SK-N-SH (cell line): ENCODE data around the gene CCL28. TPM values are rescaled to one million over a fixed set of nuclear protein-coding genes. Genes with fewer than 3 reads are reported as not detected.

Experiments
- CTCF ChIA-PET: fragments of 300-600, 350-600 bp; formaldehyde crosslinking; extraction: SDS; loops from one replicate; lab custom pipeline; 2021; lab: Yijun Ruan, JAX
- POLR2A ChIA-PET: fragments of 350-600 bp; sonication (Branson Sonifier 250); formaldehyde crosslinking; extraction: SDS; loops from one replicate; lab custom pipeline; 2020; ENCODE audit warnings: antibody characterized with exemption, inconsistent platforms; lab: Yijun Ruan, JAX
- DNase-seq: peaks from one replicate; pipeline ENCODE4 v3.0.0; 2012
- H2AFZ ChIP-seq: fragments of 200-600 bp; sonication (generic); 2 replicates; pipeline ENCODE4 v1.8.1; 2016; ENCODE audit warnings: antibody characterized with exemption, mild to moderate bottlenecking, low read depth
- H3F3A ChIP-seq: fragments of 200-600 bp; sonication (generic); replicated peaks from 2 replicates; pipeline ENCODE3; 2016; ENCODE audit warnings: antibody characterized with exemption, mild to moderate bottlenecking; ENCODE audit not compliant: insufficient read depth
- H3K27ac ChIP-seq, 2 experiments: fragments of 200-500 bp in 1 of 2; fragments of 200-600 bp in 1 of 2; sonication (Bioruptor generic) in 1 of 2; sonication (generic), shearing (Covaris generic) in 1 of 2; 2 replicates each; pipeline versions ENCODE4 v1.5.1 to v1.6.1; 2014 to 2016; ENCODE audit warnings: low read depth in 2 of 2, inconsistent platforms in 1 of 2, low read length in 1 of 2, mild to moderate bottlenecking in 1 of 2, mixed read lengths in 1 of 2
- H3K27me3 ChIP-seq: fragments of 200-600 bp; sonication (generic), shearing (Covaris generic); 2 replicates; pipeline ENCODE4 v1.6.1; 2016; ENCODE audit warnings: mixed run types; ENCODE audit not compliant: insufficient read depth
- H3K36me3 ChIP-seq, 2 experiments: fragments of 200-500 bp in 1 of 2; fragments of 200-600 bp in 1 of 2; sonication (Bioruptor generic) in 1 of 2; sonication (generic) in 1 of 2; replicated peaks in 1 of 2; 2 replicates each; pipeline versions ENCODE3 to v1.5.1; 2014 to 2016; ENCODE audit warnings: low read length in 1 of 2, mild to moderate bottlenecking in 1 of 2; ENCODE audit not compliant: insufficient read depth in 2 of 2, control insufficient read depth in 1 of 2
- H3K4me1 ChIP-seq, 2 experiments: fragments of 200-500 bp in 1 of 2; fragments of 200-600 bp in 1 of 2; sonication (Bioruptor generic) in 1 of 2; sonication (generic), shearing (Covaris generic) in 1 of 2; 2 replicates each; pipeline versions ENCODE4 v1.5.1 to v1.6.1; 2014 to 2016; ENCODE audit warnings: low read depth in 1 of 2, low read length in 1 of 2, mixed run types in 1 of 2; ENCODE audit not compliant: insufficient read depth in 2 of 2, control insufficient read depth in 1 of 2
- H3K4me2 ChIP-seq: fragments of 200-600 bp; sonication (generic), shearing (Covaris generic); 2 replicates; pipeline ENCODE4 v1.6.1; 2017; ENCODE audit warnings: mixed run types
- H3K4me3 ChIP-seq, 2 experiments: fragments of 200-500 bp in 1 of 2; fragments of 200-600 bp in 1 of 2; sonication (Bioruptor generic) in 1 of 2; sonication (generic), shearing (Covaris generic) in 1 of 2; 2 replicates each; pipeline versions ENCODE4 v1.5.1 to v1.8.1; 2014 to 2016; ENCODE audit warnings: low read depth in 2 of 2, inconsistent platforms in 1 of 2, low read length in 1 of 2, mild to moderate bottlenecking in 1 of 2, mixed read lengths in 1 of 2, moderate library complexity in 1 of 2
- H3K79me2 ChIP-seq: fragments of 200-600 bp; sonication (generic); 2 replicates; pipeline ENCODE4 v1.8.1; 2017; ENCODE audit warnings: mild to moderate bottlenecking; ENCODE audit not compliant: insufficient read depth
- H3K9ac ChIP-seq: fragments of 200-600 bp; sonication (generic); 2 replicates; pipeline ENCODE4 v1.6.1; 2017; ENCODE audit warnings: mixed run types
- H3K9me2 ChIP-seq: fragments of 200-600 bp; sonication (generic); 2 replicates; pipeline ENCODE4 v1.6.1; 2017; ENCODE audit warnings: mixed run types
- H3K9me3 ChIP-seq: fragments of 200-600 bp; sonication (generic); 2 replicates; pipeline ENCODE4 v1.6.1; 2017; ENCODE audit warnings: mixed run types, mild to moderate bottlenecking, moderate library complexity
- H4K20me1 ChIP-seq: fragments of 200-600 bp; sonication (generic); 2 replicates; pipeline ENCODE4 v1.6.1; 2017; ENCODE audit warnings: mild to moderate bottlenecking, mixed run types; ENCODE audit not compliant: insufficient read depth
- CHD2 ChIP-seq: fragments of 150-350 bp; IDR thresholded peaks from 2 replicates; pipeline ENCODE4 v1.6.1; 2018; ENCODE audit warnings: low read length; ENCODE audit not compliant: partially characterized antibody
- CTCF ChIP-seq: fragments of 200-600 bp; sonication (generic); IDR thresholded peaks from 2 replicates; pipeline ENCODE4 v1.6.1; 2017; ENCODE audit warnings: antibody characterized with exemption, mild to moderate bottlenecking, moderate library complexity
- EZH2phosphoT487 ChIP-seq: fragments of 200-600 bp; sonication (generic); IDR thresholded peaks from 2 replicates; pipeline ENCODE4 v1.6.1; 2017; ENCODE audit warnings: low read depth, mixed run types, mild to moderate bottlenecking, antibody characterized with exemption, moderate library complexity, borderline replicate concordance
- FOSL2 ChIP-seq: IDR thresholded peaks from 2 replicates; pipeline ENCODE4 v1.4.0; 2012; ENCODE audit warnings: low read depth, mild to moderate bottlenecking, moderate library complexity, borderline replicate concordance
- FOXJ3 ChIP-seq: sonication (generic); formaldehyde crosslinking; IDR thresholded peaks from 2 replicates; pipeline ENCODE4 v1.5.1; 2020; ENCODE audit warnings: mild to moderate bottlenecking, missing genetic modification reagents
- FOXM1 ChIP-seq: IDR thresholded peaks from 2 replicates; pipeline ENCODE4 v1.4.0; 2012; ENCODE audit warnings: low read depth, mild to moderate bottlenecking
- GABPA ChIP-seq: IDR thresholded peaks from 2 replicates; pipeline ENCODE4 v1.4.0; 2012; ENCODE audit warnings: low read depth, mild to moderate bottlenecking
- GATA2 ChIP-seq: sonication (generic); formaldehyde crosslinking; IDR thresholded peaks from 2 replicates; pipeline ENCODE4 v1.5.0; 2020; ENCODE audit warnings: mild to moderate bottlenecking, missing genetic modification reagents
- MAX ChIP-seq: IDR thresholded peaks from 2 replicates; pipeline ENCODE4 v1.4.0; 2012; ENCODE audit warnings: low read depth
- MXI1 ChIP-seq: IDR thresholded peaks from 2 replicates; pipeline ENCODE4 v1.6.1; 2012; ENCODE audit warnings: mild to moderate bottlenecking, low read depth, low read length, improper control_type of control experiment
- NFIC ChIP-seq: IDR thresholded peaks from 2 replicates; pipeline ENCODE4 v1.4.0; 2012; ENCODE audit warnings: borderline replicate concordance
- POLR2AphosphoS5 ChIP-seq: IDR thresholded peaks from 2 replicates; pipeline ENCODE4 v1.6.1; 2012; ENCODE audit warnings: low read depth, low read length
- RAD21 ChIP-seq: IDR thresholded peaks from 2 replicates; pipeline ENCODE4 v1.6.1; 2012; ENCODE audit warnings: mild to moderate bottlenecking, low read length
- RCOR1 ChIP-seq: fragments of 150-350 bp; IDR thresholded peaks from 2 replicates; pipeline ENCODE4 v1.6.1; 2017; ENCODE audit warnings: antibody characterized with exemption, low read length
- RXRA ChIP-seq: IDR thresholded peaks from 2 replicates; pipeline ENCODE4 v1.4.0; 2012; ENCODE audit warnings: low read depth, mild to moderate bottlenecking, borderline replicate concordance
- TAF1 ChIP-seq: IDR thresholded peaks from 2 replicates; pipeline ENCODE4 v1.6.1; 2012; ENCODE audit warnings: low read depth, mild to moderate bottlenecking, low read length, moderate library complexity, borderline replicate concordance
- TCF12 ChIP-seq: IDR thresholded peaks from 2 replicates; pipeline ENCODE4 v1.4.0; 2012
- YY1 ChIP-seq: IDR thresholded peaks from 2 replicates; pipeline ENCODE4 v1.4.0; 2012; ENCODE audit warnings: low read depth, mild to moderate bottlenecking
- ZBTB33 ChIP-seq: IDR thresholded peaks from 2 replicates; pipeline ENCODE4 v1.4.0; 2012; ENCODE audit warnings: low read depth, borderline replicate concordance
- WGBS: methylation state at CpG from one replicate; pipeline ENCODE4 v1.1.6; 2017; ENCODE audit warnings: low lambda C conversion rate; 5-methylcytosine and 5-hydroxymethylcytosine counted together
- polyA plus RNA-seq, 3 experiments: library from polyadenylated mRNA; depleted of rRNA; stranded (reverse); fragments of >200 nt; gene quantifications; 2 replicates each; pipeline ENCODE4 v1.2.3, GENCODE V29; 2012

The CCL28 gene
- polyA plus RNA-seq, 1 of the 3 experiments (the other 2 are of a cell fraction), result not detected

- Histone ChIP-seq H2AFZ (no peak overlapping the region), H4K20me1 (no peaks in the 10 kb centered on the region), H3K9ac (no peak overlapping the region), H3K4me3 (no peak overlapping the region), H3K4me1 (no peaks in the 10 kb centered on the region), H3F3A (peaks cover 3% of the 10 kb centered on the region), H3K9me3 (no peaks in the 10 kb centered on the region), H3K36me3 (no peaks in the 10 kb centered on the region), H3K27me3 (no peaks in the 10 kb centered on the region), H3K4me2 (no peak overlapping the region), H3K27ac (no peak overlapping the region), H3K9me2 (no peaks in the 10 kb centered on the region), H3K79me2 (no peaks in the 10 kb centered on the region)
- CTCF ChIA-PET, result interaction anchor here (0.9 to 1.6 kb wide), 2 partner anchors 39 to 55 kb away, joined by 3 to 5 read pairs; partner anchors contain the start of gene TMEM267
- TF ChIP-seq GABPA (no peak), MXI1 (no peak), FOXJ3 (CRISPR knock-in tag) (no peak), RXRA (no peak), TAF1 (no peak), GATA2 (CRISPR knock-in tag) (no peak), RAD21 (no peak), CHD2 (no peak), NFIC (no peak), RCOR1 (no peak), CTCF (no peak), ZBTB33 (no peak), MAX (no peak), POLR2AphosphoS5 (no peak), FOSL2 (no peak)
- POLR2A ChIA-PET, result no interaction called here
- DNase-seq, result no peak
- WGBS, result 90% methylated on average over 7 of the region's 7 CpGs
Measured at GRCh38 chr5:43429016-43429415, 16.8 kb upstream of the CCL28 start.

GRCh38 chr5:43427306-43427705, 15.1 kb upstream of the CCL28 start:
- H3K9ac ChIP-seq, result no peak overlapping the region
- H4K20me1 ChIP-seq, result no peaks in the 10 kb centered on the region
- H3K27me3 ChIP-seq, result no peaks in the 10 kb centered on the region
- H3K4me2 ChIP-seq, result no peak overlapping the region
- H2AFZ ChIP-seq, result no peak overlapping the region
- H3K79me2 ChIP-seq, result no peaks in the 10 kb centered on the region
- no peak overlapping the region for H3K27ac ChIP-seq
- CTCF ChIA-PET, result interaction anchor here (0.7 kb wide), 1 partner anchor 38 kb away, joined by 3 read pairs; no protein-coding TSS in a partner anchor
- DNase-seq, result no peak
- POLR2A ChIA-PET, result no interaction called here
- no peaks in the 10 kb centered on the region for H3F3A ChIP-seq
- no peaks in the 10 kb centered on the region for H3K9me3 ChIP-seq
- 22% methylated on average over 4 of the region's 4 CpGs for WGBS
- H3K36me3 ChIP-seq, result no peaks in the 10 kb centered on the region
- no peaks in the 10 kb centered on the region for H3K4me1 ChIP-seq
- H3K4me3 ChIP-seq, result no peak overlapping the region
- no peaks in the 10 kb centered on the region for H3K9me2 ChIP-seq
- no peak for TF ChIP-seq YY1
- no peak for TF ChIP-seq RAD21
- no peak for TF ChIP-seq MAX
- no peak for TF ChIP-seq CHD2
- no peak for TF ChIP-seq FOXM1
- TF ChIP-seq RCOR1, result no peak
- TF ChIP-seq EZH2phosphoT487, result no peak
- TF ChIP-seq POLR2AphosphoS5, result no peak
- no peak for TF ChIP-seq TCF12
- no peak for TF ChIP-seq FOSL2
- no peak for TF ChIP-seq CTCF
